SH-SY5Y (cell line): ENCODE data around the gene CCDC97.

ENCODE experiments used
- GATA2 ChIP-seq: IDR thresholded peaks from 2 replicates; pipeline ENCODE4 v1.6.1; 2011; ENCODE audit warnings: mild to moderate bottlenecking, low read depth, low read length
- GATA3 ChIP-seq: IDR thresholded peaks from 2 replicates; pipeline ENCODE4 v1.6.1; 2011; ENCODE audit warnings: low read depth, mild to moderate bottlenecking, low read length, moderate library complexity

The CCDC97 gene

GRCh38 chr19:41321600-41322270, 11.8 kb downstream of the CCDC97 start:
- TF ChIP-seq GATA2 (no peak), GATA3 (no peak)

- TF ChIP-seq GATA3 (no peak), GATA2 (no peak)
Measured at GRCh38 chr19:41322451-41322850, 12.5 kb downstream of the CCDC97 start.

GRCh38 chr19:41323023-41323422, 13.1 kb downstream of the CCDC97 start:
- TF ChIP-seq GATA3, result no peak
- no peak for TF ChIP-seq GATA2

- TF ChIP-seq GATA3 (no peak), GATA2 (no peak)
Measured at GRCh38 chr19:41323430-41324125, 13.6 kb downstream of the CCDC97 start.

GRCh38 chr19:41324231-41324702, 14.3 kb downstream of the CCDC97 start:
- TF ChIP-seq GATA2 (no peak), GATA3 (no peak)

- TF ChIP-seq GATA3 (no peak), GATA2 (no peak)
Measured at GRCh38 chr19:41324921-41325639, 15.1 kb downstream of the CCDC97 start.

- TF ChIP-seq GATA3 (no peak), GATA2 (no peak)
Measured at GRCh38 chr19:41325640-41325946, 15.6 kb downstream of the CCDC97 start.

- TF ChIP-seq GATA3 (no peak), GATA2 (no peak)
Measured at GRCh38 chr19:41325947-41326706, 16.2 kb downstream of the CCDC97 start.

GRCh38 chr19:41327076-41327575, 17.2 kb downstream of the CCDC97 start:
- TF ChIP-seq GATA3, result no peak
- TF ChIP-seq GATA2, result no peak

GRCh38 chr19:41327576-41328156, 17.7 kb downstream of the CCDC97 start:
- TF ChIP-seq GATA3, result no peak

GRCh38 chr19:41328157-41328841, 18.3 kb downstream of the CCDC97 start:
- TF ChIP-seq GATA2 (no peak), GATA3 (no peak)

GRCh38 chr19:41328842-41329225, 18.9 kb downstream of the CCDC97 start:
- no peak for TF ChIP-seq GATA2

GRCh38 chr19:41330481-41330880, 20.5 kb downstream of the CCDC97 start:
- TF ChIP-seq GATA2 (no peak), GATA3 (no peak)
